Epithelial cell of esophagus (primary cell): ENCODE data around the gene TSHZ2.

Source experiments
- DNase-seq: peaks from one replicate; pipeline ENCODE4 v3.0.0; 2010; ENCODE audit warnings: low read depth
- H3K4me3 ChIP-seq: 2 replicates; pipeline ENCODE4 v1.5.1; 2011; ENCODE audit warnings: mild to moderate bottlenecking, low read length, control low read depth
- TF ChIP-seq, protein P1 (sequence below): IDR thresholded peaks from 2 replicates; pipeline ENCODE4 v1.5.1; 2011; ENCODE audit warnings: low read depth, mild to moderate bottlenecking, low read length, control low read depth, inconsistent platforms; ENCODE audit not compliant: insufficient read depth; ENCODE audit errors: missing control alignments

TSHZ2 gene

GRCh38 chr20:53253668-53254067 is 281.5 kb downstream of the TSHZ2 start:
- TF ChIP-seq, protein P1, sequence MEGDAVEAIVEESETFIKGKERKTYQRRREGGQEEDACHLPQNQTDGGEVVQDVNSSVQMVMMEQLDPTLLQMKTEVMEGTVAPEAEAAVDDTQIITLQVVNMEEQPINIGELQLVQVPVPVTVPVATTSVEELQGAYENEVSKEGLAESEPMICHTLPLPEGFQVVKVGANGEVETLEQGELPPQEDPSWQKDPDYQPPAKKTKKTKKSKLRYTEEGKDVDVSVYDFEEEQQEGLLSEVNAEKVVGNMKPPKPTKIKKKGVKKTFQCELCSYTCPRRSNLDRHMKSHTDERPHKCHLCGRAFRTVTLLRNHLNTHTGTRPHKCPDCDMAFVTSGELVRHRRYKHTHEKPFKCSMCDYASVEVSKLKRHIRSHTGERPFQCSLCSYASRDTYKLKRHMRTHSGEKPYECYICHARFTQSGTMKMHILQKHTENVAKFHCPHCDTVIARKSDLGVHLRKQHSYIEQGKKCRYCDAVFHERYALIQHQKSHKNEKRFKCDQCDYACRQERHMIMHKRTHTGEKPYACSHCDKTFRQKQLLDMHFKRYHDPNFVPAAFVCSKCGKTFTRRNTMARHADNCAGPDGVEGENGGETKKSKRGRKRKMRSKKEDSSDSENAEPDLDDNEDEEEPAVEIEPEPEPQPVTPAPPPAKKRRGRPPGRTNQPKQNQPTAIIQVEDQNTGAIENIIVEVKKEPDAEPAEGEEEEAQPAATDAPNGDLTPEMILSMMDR: no peak
- no peak overlapping the region for H3K4me3 ChIP-seq
- no peak for DNase-seq

DNA sequence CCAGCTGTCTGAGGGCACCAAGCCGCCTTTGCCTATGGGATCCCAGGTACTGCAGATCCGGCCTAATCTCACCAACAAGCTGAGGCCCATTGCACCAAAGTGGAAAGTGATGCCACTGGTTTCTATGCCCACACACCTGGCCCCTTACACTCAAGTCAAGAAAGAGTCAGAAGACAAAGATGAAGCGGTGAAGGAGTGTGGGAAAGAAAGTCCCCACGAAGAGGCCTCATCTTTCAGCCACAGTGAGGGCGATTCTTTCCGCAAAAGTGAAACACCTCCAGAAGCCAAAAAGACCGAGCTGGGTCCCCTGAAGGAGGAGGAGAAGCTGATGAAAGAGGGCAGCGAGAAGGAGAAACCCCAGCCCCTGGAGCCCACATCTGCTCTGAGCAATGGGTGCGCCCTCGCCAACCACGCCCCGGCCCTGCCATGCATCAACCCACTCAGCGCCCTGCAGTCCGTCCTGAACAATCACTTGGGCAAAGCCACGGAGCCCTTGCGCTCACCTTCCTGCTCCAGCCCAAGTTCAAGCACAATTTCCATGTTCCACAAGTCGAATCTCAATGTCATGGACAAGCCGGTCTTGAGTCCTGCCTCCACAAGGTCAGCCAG is 283.0 kb downstream of the TSHZ2 start:
- TF ChIP-seq, protein P1: no peak
- DNase-seq: no peak
- no peak overlapping the region for H3K4me3 ChIP-seq

- TF ChIP-seq, protein P1: no peak
These were observed 286.6 kb downstream of the TSHZ2 start for GRCh38 chr20:53258741-53259140.

GRCh38 chr20:53260168-53260567 is 288.0 kb downstream of the TSHZ2 start:
- DNase-seq: no peak
- H3K4me3 ChIP-seq: no peak overlapping the region
- TF ChIP-seq, protein P1: no peak

More at GRCh38 chr20:53258741-53259140, 286.6 kb downstream of the TSHZ2 start:
- DNase-seq: peak; percentile 25
- no peak overlapping the region for H3K4me3 ChIP-seq

DNA sequence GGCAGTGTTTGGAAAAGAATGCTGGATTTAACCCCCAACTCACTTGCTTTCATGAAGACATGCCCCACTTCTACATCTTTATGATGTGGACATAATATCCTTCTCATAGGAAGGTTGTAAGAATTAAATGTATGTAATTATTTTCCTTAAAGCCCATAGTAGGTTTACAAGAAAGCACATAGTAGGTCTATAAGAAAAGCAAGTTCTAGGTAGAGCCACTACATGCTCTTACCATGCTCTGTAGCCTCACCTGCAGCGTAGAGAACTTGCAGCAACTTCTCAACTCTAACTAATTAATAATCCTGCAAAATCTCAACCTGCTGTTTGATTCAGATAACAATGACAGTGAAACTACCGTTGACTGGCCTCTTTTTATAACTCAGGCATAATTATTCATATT is 288.4 kb downstream of the TSHZ2 start:
- no peak for DNase-seq
- TF ChIP-seq, protein P1: no peak
- H3K4me3 ChIP-seq: no peak overlapping the region

GRCh38 chr20:53262365-53262764 is 290.2 kb downstream of the TSHZ2 start:
- TF ChIP-seq, protein P1: no peak
- peak; percentile 6 for DNase-seq
- H3K4me3 ChIP-seq: no peak overlapping the region

DNA sequence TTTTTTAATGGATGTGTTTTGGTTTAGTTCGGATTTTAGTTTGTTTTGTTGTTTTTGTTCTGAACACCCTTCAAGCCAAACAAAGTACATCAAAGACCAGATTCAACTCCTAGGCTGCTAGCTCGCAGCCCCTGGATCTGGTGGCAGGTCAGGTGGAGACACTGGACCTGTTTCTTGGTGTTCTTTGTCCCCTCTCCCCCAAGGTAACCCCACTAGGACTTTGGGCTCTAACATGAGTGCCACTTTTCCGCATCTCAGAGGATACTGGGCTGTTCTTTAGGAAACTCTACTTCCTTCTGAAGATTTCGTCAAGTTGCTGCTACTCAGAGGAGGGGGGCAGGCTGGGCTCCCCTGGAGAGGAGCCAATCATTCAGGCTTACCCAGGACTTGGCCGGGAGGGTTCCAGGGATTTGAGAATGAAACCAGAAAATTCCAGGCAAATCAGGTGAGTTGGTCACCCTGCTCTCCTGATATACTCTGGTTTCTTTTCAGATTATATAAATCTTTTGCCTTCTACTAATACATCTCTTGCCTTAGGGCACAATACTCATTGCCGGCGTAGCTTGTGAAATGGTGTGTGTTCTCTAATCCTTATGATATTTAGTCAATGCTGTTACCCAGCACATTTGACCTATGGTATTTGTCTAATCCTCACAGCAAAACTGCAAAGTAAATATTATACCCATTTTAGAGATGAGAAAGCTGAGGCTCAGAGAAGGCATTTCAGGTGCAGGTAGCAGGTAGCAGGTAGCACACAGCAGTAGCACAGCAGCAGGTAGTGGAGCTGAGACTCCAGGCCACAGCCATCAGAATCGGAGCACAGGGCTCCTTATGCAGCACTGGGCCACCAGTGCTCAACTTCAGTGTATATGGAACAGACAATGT is 291.6 kb downstream of the TSHZ2 start:
- DNase-seq: peak; percentile 8
- H3K4me3 ChIP-seq: no peak overlapping the region
- TF ChIP-seq, protein P1: no peak
